ENCODE results near the gene SLIT3.
"Not testable (repeated sequence)": the region's sequence is repeated elsewhere in the genome, so short reads cannot be mapped to it uniquely, and the experiment has no call there.

The SLIT3 gene

DNA sequence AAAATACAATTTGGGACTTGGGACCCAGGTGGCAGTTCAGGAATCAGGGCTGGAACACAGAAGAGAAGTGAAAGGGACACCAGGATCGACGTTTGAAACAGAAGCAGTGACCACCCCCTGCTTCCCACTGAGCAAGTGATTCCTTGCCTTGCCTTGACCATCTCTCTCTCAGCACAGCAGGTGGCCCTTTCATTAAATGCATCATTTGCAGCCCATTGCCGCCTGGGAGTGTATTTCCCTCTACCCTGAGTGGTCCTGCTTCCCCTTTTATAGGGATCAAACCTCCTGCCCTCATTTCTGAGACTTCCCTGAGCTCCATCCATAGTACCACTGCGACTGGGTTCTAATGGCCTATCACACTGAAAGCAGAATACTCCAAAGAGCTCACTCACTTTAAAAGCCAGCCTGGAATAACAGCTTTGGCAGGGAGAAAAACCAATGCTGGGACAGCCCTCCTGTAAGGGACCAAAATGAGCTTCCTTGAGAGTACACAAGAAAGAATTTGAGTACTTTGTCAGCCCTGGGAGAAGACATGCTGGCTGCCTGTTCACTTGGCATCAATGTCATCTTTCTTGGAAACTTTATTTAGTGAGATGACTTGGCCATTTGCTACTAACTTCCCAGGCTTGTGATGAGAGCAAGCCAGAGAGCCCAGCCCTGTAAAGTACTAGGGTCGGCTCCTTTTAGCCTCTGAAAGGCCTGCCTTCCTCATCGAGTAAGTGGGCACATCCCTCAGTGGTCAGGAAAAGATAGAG, 149.7 kb downstream of the SLIT3 start:
- in situ Hi-C loops (cut with MboI; ENCODE audit: low sequenced_read_pairs) = no loop called here

DNA sequence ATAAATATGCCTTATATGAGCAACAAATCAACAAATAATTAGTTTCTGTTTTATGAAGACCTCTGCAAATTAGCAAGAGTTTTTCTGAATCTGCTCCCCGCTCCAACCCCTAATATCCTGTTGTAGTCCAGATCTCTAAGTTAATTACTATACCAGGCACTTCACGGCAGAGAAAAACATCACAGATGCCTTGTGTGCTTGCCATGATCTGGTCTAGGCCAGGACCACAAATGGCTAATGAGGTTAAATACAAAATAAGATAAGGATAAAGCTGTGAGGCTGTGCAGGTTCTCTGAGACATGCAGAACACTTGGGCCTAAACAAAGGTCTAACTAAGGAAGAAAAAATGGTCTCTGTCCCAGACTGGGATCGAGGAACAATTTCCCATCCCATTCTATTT, 150.8 kb downstream of the SLIT3 start:
- in situ Hi-C loops (cut with MboI; ENCODE audit: low sequenced_read_pairs) = no loop called here

DNA sequence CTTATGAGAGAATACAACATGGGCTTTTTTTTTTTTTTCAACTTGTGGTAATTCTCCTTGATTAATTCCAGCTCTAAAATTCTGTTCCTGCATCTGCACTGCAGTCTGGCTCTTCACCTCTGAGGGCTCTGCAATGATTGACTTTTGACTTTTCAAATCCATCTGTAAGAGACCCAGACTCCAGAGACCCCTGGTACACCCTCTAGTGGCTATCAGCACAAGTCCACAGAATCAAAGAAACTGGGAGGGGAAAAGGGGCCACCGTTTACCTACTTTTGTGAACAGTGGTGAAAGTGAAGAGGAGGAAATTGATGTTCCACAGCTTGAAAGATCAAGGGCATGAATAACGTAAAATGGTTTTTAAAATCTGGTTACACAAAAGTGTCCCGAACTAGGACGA, 151.6 kb downstream of the SLIT3 start:
- in situ Hi-C loops (cut with MboI; ENCODE audit: low sequenced_read_pairs) = no loop called here

DNA sequence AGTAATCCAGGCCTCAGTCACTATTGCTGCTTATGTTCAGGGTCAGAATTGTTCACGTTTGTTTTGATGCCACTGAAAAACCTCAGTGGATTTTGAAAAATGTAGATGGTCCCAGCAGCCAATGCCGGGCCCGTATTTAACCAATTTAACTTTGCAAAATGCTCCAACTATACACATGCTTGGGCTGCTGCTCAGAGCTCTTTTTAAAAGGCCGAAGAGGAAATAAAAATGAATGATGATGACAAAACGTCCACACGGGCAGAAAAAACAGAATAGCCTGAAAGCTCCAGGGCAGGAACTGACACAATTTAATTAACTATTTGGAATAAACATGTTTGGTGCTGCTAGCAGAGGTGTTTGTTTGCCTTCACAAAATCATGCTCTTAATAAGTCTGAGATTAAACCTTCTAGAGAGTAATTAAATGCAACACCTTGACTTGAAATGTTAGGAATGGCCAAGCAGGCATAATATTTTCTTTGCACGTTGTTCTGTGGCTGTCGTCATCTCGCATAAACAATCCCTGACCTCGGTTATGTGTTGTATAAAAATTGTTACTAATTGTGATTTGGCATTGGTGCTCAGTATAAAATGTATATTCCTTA, 152.7 kb downstream of the SLIT3 start:
- in situ Hi-C loops (cut with MboI; ENCODE audit: low sequenced_read_pairs) = no loop called here

DNA sequence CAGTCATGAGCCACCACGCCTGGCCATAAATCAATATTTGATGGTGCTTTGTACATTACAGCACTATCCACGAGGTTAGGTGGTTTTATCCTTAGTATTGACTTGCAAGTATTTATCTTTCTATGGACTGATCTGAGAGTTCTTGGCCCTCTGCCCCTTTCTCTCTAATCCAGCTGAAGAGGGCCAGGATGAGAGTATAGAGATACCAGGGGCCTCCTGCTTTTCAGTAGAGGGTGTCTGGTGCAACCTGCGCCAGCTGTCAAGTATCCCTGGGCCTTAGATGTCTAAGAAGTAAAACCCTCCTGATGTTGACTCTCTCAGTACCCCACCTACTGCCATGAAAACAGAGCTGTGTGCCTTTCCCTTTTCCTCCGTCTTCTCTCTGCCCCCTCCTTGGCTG, 153.4 kb downstream of the SLIT3 start:
- in situ Hi-C loops (cut with MboI; ENCODE audit: low sequenced_read_pairs) = no loop called here

DNA sequence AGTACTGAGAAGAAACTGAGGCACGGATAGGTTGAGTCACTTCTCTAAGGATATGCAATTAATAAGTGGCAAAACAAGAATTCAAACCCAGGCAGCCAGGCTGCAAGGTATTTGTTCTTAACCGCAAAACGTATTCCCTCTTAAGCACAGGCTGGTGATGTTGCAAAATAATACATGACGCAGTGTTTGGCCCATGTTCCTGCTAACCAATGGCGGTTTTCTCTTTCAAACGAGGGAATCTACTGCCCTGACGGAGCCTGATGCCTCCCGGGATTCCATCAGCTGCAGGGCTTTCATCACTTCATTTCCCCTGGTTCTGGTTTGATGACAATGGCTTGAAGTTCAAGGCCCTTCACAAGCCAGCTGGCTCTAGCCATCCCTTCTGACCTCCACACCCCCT, 154.8 kb downstream of the SLIT3 start:
- in situ Hi-C loops (cut with MboI; ENCODE audit: low sequenced_read_pairs) = no loop called here

DNA sequence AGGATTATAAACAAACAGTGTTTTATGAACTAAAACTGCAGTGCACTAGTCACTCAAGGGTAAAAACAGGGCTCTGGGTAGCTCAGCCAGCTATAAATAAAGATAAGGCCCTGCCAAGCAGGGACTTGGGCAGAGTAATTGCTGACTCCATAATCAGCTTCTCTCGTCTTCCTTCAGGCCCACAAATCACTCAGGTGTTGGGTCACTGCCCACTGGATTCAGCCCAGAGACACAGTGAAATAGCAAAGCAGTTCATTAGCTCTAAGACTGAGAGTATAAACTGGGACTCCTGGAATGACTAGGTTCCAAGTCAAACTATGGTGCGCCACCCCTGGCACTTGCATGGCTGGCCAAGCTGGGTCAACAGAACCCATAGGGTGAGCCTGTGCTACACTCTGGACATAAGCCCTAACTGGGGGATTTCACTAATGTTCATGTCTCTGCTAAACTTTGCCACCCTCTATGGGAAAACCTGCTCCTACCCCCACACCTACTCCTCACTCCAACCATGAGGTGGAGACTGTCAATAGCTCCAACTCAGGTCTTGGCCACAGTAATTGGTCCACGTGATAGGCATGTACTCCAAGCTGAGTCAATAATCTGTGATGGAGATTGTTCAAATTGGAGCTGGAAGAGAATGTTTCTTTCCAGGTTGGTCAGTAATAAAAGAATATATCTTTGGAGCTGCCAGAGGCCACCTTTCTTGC, 158.5 kb downstream of the SLIT3 start:
- in situ Hi-C loops (cut with MboI; ENCODE audit: low sequenced_read_pairs) = no loop called here

DNA sequence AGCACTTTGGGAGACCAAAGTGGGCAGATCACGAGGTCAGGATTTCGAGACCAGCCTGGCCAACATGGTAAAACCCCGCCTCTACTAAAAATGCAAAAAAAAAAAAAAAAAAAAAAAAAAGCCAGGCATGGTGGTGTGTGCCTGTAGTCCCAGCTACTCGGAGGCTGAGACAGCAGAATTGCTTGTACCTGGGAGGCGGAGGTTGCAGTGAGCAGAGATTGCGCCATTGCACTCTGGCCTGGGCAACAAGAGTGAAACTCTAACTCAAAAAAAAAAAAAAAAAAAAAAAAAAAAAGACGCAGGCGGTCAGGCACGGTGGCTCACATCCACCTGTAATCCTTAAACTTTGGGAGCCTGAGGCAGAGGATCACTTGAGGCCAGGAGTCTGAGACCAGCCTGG, 160.7 kb downstream of the SLIT3 start:
- in situ Hi-C loops (cut with MboI; ENCODE audit: low sequenced_read_pairs) = not testable (repeated sequence)

DNA sequence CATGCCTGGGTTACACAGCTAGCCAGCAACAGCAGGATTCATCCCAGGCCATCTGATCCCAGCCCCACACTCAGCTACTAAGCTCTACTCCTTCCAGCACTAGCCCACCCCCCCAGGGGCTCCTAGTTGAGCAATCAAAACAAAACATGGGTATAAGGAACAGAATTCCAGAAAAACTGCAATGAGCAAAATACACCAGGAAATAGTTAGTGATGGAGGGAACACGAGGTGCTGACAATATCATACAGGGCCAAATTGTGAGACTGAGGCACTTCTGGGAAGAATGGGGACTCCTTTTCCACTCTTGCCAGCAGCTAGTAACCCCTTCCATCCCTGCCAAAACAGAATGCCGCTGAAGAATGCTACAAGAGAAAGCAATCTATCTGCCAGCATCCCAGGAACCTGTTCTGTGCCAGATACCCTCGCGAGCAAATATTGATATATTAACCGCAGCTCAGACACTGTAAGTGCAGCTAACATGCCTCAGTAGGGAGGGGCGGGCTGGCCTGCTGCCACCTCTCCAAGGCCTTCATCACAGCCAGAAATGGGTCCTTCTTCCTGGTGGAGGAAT, 161.4 kb downstream of the SLIT3 start:
- in situ Hi-C loops (cut with MboI; ENCODE audit: low sequenced_read_pairs) = no loop called here

DNA sequence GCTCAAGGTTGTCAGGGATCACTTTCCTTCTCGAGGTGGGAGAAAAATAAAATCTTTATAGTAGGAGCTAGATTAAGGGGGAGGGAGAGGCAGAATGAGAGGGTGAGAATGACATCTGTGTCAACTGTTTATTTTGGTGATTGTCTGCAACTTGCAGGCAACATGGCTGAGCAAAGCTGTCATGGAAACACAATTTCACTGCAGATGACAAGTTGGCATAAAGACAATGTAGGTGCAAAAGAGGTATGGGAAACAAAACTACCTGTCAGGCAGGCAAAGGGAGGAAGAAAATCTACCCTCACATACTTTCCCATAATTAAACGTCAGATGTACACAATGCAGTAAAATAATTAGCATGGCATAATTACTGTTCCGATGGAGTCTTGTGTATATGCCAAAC, 167.4 kb downstream of the SLIT3 start:
- in situ Hi-C loops (cut with MboI; ENCODE audit: low sequenced_read_pairs) = no loop called here

DNA sequence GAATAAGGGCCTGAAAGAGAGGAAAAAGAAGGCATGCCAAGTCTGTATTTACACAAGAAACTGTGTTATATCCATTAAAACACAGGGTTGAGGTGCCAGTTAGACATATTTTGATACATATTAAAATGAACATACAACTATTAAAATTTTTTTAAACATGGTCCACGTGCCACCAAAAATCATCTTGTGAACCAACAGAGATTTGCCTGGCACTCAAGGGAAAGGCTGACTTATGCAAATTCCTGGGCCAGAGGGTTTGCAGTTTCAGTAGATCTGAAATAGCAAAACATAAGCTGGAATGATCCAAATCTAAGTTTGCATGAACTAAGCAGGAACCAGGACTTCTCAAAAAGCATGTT, 168.7 kb downstream of the SLIT3 start:
- in situ Hi-C loops (cut with MboI; ENCODE audit: low sequenced_read_pairs) = no loop called here

DNA sequence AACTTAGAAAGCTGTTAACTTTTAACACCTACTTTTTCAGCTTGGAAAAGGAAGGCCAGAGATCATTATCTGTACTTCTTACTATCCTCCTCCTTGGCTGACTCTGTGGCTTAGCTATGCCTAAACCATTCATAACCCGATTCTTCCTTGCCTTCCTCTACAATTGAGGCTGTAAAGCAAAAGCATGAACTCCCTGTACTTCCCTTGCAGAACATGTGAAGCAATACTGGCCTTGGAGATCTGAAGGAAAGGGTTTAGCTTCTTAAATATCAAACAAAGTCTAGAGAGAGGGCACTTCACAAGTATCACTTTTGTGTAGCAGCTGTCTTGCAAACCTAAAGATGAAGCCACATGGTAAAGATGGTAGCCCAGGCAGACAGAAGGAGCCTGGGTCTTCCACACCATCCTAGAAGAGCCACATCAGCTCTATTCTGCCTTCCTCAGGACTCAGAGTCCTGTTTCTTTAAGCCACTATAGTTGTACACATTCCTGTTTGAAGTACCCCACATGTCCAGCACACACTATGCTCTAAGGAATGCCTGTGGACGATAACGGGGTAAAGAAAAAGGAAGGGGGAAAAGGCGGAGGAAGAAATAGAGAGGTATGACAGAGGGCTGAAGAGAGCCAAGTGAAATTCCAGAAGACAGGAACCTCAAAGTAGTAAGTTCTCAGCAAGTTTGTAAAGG, 169.2 kb downstream of the SLIT3 start:
- in situ Hi-C loops (cut with MboI; ENCODE audit: low sequenced_read_pairs) = no loop called here

DNA sequence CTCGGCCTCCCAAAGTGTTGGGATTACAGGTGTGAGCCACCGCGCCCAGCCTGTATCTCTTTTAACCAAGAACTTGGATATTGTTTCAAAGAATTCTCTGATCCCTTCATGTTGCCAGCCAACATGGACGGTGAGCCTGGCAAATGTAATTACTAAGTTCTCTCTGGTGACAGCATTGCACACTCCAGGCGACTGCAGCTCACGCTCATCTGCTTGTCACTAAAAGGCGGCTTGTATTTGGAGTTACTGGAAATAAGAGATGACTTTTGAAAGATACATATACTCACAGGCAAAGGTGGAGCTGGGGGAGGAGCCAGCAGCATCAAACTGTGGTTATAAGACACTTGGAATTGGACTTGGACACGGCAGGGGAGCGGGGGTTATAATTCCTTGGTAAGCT, 172.3 kb downstream of the SLIT3 start:
- in situ Hi-C loops (cut with MboI; ENCODE audit: low sequenced_read_pairs) = no loop called here

DNA sequence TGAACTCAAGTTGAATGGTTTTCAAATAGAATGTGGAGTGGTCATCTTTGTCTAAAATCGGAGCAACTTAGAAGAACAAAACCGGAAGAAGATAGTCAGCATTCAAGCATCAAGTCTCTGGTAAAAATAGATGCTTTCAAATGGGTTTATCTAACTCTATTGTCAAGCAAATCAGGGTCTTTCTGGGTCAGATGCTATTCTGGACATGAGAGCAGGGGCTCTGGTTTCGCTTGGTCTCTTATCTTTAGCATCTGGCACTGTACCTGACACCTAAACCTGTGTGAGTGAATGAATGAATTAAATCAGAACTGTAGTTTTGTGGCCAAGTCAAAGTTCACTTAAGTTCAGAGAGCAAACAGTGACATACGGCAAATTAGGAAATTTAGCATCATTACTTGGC, 173.5 kb downstream of the SLIT3 start:
- in situ Hi-C loops (cut with MboI; ENCODE audit: low sequenced_read_pairs) = no loop called here

DNA sequence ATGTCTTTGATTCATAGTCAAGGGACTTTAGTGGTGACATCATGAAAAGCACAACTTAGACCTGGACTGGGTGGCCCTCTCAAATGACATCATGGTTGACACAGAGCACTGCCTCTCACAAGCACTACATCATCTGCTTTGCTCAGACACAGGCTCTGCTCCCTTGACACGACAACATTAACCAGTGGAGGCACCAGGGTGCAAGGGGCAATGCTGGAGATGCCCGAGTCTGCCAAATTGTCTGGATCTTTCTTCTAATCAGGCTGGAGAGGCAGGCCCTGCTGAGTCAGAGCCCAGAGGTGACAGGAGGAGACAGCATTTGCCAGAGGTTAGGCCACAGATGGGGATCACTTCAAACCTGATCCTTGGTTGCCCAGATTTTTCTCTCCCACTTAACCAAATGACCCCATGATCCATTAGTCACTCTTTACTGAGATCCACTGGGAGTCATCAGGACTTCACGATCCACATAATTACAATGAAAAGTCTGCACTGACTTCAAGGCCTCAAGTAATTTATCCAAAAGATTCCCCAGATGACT, 174.4 kb downstream of the SLIT3 start:
- in situ Hi-C loops (cut with MboI; ENCODE audit: low sequenced_read_pairs) = no loop called here

DNA sequence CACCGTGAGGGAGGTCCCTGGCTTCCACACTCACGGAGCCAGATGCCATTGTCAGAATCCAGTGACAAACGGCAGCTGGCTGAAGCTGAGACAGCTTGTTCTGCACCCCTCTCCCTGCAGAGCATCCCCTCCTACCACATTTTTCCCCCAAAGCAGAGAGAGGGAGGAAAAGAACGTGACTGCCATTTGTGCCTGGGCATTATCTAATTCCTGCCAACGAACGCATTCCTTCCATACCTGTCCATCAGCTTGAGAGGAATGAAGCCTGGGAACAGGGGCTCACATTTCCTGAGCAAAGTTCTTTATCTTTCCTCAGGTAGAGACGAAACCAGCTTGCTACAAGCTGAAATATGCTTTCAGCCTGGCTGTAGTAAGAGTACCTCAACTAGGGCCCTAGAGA, 175.4 kb downstream of the SLIT3 start:
- in situ Hi-C loops (cut with MboI; ENCODE audit: low sequenced_read_pairs) = no loop called here

DNA sequence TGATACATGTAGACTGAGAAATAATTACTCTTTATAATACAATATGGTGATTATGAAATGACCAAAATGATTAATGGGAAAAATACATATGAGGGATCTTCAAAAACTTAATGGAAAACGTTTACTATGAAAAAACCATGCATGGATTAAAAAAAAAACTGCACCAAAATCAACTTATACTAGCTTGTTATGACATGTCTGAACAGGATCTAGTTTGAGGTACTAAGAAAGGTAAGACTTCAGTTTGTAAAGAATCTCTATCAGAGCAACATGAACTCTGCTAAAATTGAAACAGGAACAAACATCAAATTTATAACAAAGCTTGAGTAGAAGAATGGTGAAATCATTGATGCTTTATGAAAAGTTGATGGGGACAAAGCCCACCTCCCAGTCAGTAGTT, 178.0 kb downstream of the SLIT3 start:
- in situ Hi-C loops (cut with MboI; ENCODE audit: low sequenced_read_pairs) = no loop called here

DNA sequence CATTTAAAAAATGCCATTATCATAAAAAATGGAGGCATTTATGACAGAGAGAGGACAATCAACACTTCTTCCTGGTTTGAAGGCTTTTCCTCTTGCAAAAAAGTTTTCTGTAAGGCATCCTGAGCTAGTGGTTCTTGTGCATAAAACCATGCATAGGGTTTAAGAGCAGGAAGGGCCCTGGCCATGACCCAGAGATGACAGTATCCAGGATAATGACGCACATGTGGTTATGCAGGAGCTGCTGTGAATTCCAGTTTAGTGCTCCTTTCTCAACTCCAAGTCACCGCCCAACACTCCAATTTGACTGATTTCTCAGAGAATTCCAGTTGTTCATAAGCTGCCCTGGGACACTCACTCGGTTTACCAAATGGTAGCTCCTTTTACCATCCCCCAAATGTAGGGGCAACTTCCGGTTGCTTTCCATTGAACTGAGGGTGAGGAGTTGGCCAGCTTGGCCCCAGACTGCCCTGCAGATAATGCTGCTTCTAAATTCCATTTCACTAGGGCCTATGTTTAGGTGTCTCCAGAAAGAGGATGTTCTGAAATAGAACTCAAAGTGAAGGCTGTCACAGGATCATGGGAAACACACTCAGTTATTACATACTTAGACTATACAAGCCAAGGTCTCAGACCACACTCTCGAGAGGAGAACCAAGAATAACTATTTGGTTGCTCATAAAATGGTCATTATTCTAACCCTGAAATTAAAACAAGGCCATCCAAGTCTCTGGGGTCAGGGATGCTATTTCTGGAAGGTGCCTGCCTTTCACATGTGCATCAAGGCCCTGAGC, 179.1 kb downstream of the SLIT3 start:
- in situ Hi-C loops (cut with MboI; ENCODE audit: low sequenced_read_pairs) = no loop called here

DNA sequence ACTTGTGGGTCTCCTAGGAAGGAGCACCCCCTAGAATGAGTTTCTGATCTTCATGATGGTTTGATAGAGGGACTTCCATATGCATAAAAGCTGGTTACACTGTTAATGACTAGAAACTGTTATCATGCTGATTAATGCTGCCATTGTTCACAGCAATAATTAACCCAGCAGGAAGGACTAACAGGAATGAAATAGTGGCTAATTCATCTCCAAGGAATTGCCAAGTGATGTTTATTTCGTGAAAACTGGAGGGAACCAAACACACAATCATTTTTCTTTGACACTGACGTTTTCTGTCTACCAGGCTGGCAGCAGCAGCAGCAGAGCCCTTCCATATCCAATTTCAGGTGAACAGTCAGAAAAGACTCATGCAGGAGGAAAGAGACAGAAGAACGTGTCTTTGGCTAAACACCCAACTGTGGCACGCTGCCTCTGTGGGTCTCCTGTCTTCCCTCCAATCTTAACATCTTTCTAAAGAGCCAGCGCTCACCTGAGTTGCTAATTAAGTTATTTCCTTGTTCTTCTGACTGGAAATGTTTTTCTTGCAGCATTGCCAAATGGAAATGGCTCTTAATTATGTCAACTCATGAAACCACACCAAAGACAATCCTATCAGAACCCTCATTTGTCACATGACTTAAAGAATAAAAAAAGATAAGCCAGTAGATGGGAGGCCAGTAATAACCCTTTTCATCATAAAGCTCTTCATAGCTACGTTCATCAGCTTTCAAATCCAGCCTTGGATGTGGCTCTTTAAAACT, 181.5 kb downstream of the SLIT3 start:
- in situ Hi-C loops (cut with MboI; ENCODE audit: low sequenced_read_pairs) = no loop called here

Measured in HL-60/S4 treated with retinoic acid at 250 ng/mL for 4 days and 3 days (cell line).